D721Med (cell line): ENCODE data around the gene AGAP1.

Experiments
- DNase-seq: peaks from one replicate; pipeline ENCODE4 v3.0.0; 2011; ENCODE audit warnings: low spot score; ENCODE audit not compliant: insufficient read length
- FAIRE-seq: peaks from 2 replicates; lab custom pipeline; 2011; peaks lifted over from hg19 to GRCh38; lab: Jason Lieb, UNC
- TF ChIP-seq, protein P1 (sequence below): IDR thresholded peaks from 2 replicates; pipeline ENCODE4 v1.5.1; 2012; ENCODE audit warnings: mild to moderate bottlenecking, control low read depth; ENCODE audit not compliant: insufficient read depth; ENCODE audit errors: missing control alignments

The AGAP1 gene

GRCh38 chr2:235926229-235926628 lies 432.4 kb downstream of the AGAP1 start:
- DNase-seq (no peak), FAIRE-seq (no peak)
- TF ChIP-seq, protein P1, sequence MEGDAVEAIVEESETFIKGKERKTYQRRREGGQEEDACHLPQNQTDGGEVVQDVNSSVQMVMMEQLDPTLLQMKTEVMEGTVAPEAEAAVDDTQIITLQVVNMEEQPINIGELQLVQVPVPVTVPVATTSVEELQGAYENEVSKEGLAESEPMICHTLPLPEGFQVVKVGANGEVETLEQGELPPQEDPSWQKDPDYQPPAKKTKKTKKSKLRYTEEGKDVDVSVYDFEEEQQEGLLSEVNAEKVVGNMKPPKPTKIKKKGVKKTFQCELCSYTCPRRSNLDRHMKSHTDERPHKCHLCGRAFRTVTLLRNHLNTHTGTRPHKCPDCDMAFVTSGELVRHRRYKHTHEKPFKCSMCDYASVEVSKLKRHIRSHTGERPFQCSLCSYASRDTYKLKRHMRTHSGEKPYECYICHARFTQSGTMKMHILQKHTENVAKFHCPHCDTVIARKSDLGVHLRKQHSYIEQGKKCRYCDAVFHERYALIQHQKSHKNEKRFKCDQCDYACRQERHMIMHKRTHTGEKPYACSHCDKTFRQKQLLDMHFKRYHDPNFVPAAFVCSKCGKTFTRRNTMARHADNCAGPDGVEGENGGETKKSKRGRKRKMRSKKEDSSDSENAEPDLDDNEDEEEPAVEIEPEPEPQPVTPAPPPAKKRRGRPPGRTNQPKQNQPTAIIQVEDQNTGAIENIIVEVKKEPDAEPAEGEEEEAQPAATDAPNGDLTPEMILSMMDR, result no peak

- DNase-seq, result no peak
- TF ChIP-seq, protein P1, result no peak
- FAIRE-seq, result no peak
Measured at GRCh38 chr2:235928751-235929370, 435.0 kb downstream of the AGAP1 start.

DNA sequence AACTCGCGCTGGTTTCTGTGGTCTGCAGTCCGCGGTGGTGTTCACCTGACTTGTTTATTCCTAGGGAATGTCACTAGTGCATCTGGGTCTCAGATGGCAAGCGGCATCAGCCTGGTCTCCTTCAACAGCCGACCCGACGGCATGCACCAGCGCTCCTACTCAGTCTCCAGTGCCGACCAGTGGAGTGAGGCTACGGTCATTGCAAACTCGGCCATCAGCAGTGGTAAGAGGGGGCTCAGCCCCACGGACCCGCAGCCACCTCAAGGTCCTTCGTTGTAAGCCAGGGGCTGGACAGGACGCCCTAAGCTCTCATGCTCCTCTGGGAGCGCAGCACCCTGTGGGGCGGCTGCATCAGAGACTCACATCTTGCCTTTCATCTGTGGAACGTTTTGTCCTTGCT lies 436.9 kb downstream of the AGAP1 start:
- TF ChIP-seq, protein P1, result no peak
- FAIRE-seq (no peak), DNase-seq (no peak)

GRCh38 chr2:235931676-235932075 lies 437.8 kb downstream of the AGAP1 start:
- TF ChIP-seq, protein P1, result no peak
- DNase-seq (no peak), FAIRE-seq (no peak)

- DNase-seq (no peak), FAIRE-seq (no peak)
- TF ChIP-seq, protein P1, result no peak
Measured at GRCh38 chr2:235934059-235934773, 440.4 kb downstream of the AGAP1 start.

DNA sequence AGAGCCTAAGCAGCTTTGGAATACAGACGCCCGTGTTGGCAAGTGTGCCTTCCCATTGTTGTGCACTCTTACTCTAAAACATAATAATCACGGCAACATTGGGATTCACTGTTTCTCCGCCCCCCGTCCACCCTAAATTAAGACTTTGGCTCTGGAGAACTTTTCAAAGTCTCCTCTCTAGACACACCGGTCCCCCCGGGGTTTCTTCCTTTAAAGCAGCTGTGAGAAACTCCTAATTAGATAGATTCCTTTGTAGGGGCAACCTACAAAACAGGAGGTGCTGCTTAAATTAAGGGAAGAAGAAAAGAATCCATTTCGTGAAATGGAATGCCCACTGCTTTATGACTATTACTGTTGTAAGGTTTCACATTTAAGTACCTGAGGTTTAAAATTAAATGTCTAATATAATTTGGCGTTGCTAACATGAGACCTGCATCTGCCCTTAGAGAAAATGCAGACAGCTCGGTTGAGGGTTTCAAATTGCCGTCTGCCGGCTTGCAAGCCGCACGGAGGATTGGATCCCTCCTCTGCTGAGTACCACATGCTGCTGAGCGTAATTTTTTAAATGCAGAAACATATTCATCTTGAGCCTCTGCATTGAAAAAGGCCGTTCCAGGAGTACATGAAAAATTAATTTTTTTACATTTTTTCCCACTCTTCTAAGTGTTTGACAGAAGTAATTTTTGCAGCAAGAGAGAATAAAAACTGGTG lies 441.1 kb downstream of the AGAP1 start:
- DNase-seq (no peak), FAIRE-seq (no peak)
- TF ChIP-seq, protein P1, result no peak

GRCh38 chr2:235935773-235936172 lies 441.9 kb downstream of the AGAP1 start:
- no peak for FAIRE-seq
- TF ChIP-seq, protein P1, result no peak
- no peak for DNase-seq
